T-helper 17 cell (primary cell): ENCODE data around the gene CD58. TPM values are rescaled to one million over a fixed set of nuclear protein-coding genes. Genes with fewer than 3 reads are reported as not detected.

Experiments
- total RNA-seq, 4 donors: library from RNA in 2 of 4; stranded (reverse) in 2 of 4; gene quantifications; one replicate each; pipeline ENCODE4 v1.2.3 and lab custom pipeline; 2022 to 2026

CD58 gene
- total RNA-seq, 2 donors from 2014 or later, result 21.7 to 22.1 TPM

Other genes starting within 250 kb of the CD58 start
- gene ATP1A1, start 197.8 kb downstream of the CD58 start, total RNA-seq, result 100 to 1,000 TPM; 259 to 313 TPM
- gene IGSF3, start 96.7 kb upstream of the CD58 start, total RNA-seq, result under 1 TPM; 0.02 to 0.16 TPM
- gene CD2, start 183.4 kb upstream of the CD58 start, total RNA-seq, result 100 to 1,000 TPM; 152 to 172 TPM